Endothelial cell of umbilical vein (primary cell): ENCODE measurements around the gene SLC8A1. TPM values are rescaled to one million over a fixed set of nuclear protein-coding genes. Genes with fewer than 3 reads are reported as not detected.

Experiments used
- BruUV-seq: library from RNA; stranded (reverse); fragments of 400-500 nt; replicated peaks from 2 replicates; lab custom pipeline; 2021; lab: Mats Ljungman, UMichigan
- CTCF ChIA-PET: fragments of 300-600, 350-600 bp; sonication (Branson Sonifier 250); formaldehyde crosslinking; loops from one replicate; lab custom pipeline; 2021; ENCODE audit warnings: antibody characterized with exemption, inconsistent platforms; lab: Charles Lee
- POLR2A ChIA-PET: fragments of 300-600, 350-600 bp; sonication (Branson Sonifier 250); formaldehyde crosslinking; loops from one replicate; lab custom pipeline; 2021; ENCODE audit warnings: antibody characterized with exemption, inconsistent platforms; lab: Charles Lee
- DNase-seq: peaks from one replicate; pipeline ENCODE4 v3.0.0-alpha.2; 2011; ENCODE audit warnings: low read depth, low spot score
- FAIRE-seq: peaks from 2 replicates; lab custom pipeline; 2011; peaks lifted over from hg19 to GRCh38; lab: Jason Lieb, UNC
- H2AFZ ChIP-seq: 2 replicates; pipeline ENCODE4 v1.6.0; 2012; ENCODE audit warnings: low read depth, low read length, control low read depth, inconsistent platforms
- H3K27ac ChIP-seq: 2 replicates; pipeline ENCODE4 v1.5.1; 2011; ENCODE audit warnings: low read depth, mild to moderate bottlenecking, control low read depth, low read length, moderate library complexity; ENCODE audit not compliant: insufficient read depth
- H3K27me3 ChIP-seq, 2 experiments: 2 replicates each; pipeline versions ENCODE4 v1.6.0 to v1.6.1; 2011; ENCODE audit warnings: low read length in 2 of 2, mixed read lengths in 1 of 2; ENCODE audit not compliant: control insufficient read depth in 2 of 2, insufficient read depth in 2 of 2
- H3K36me3 ChIP-seq, 2 experiments: 2 replicates in 1 of 2; 3 replicates in 1 of 2; pipeline ENCODE4 v1.5.1; 2011; ENCODE audit warnings: low read length in 2 of 2, mild to moderate bottlenecking in 1 of 2, moderate library complexity in 1 of 2; ENCODE audit not compliant: control insufficient read depth in 2 of 2, insufficient read depth in 2 of 2; ENCODE audit errors: extremely low read depth in 1 of 2
- H3K4me1 ChIP-seq: 3 replicates; pipeline ENCODE4 v1.5.1; 2011; ENCODE audit warnings: mild to moderate bottlenecking, low read length; ENCODE audit not compliant: control insufficient read depth, insufficient read depth; ENCODE audit errors: extremely low read depth
- H3K4me2 ChIP-seq: 2 replicates; pipeline ENCODE4 v1.6.1; 2011; ENCODE audit warnings: low read length, control low read depth, mixed read lengths; ENCODE audit not compliant: insufficient read depth
- H3K4me3 ChIP-seq, 3 experiments: fragments of 200-600 bp in 1 of 3; sonication (generic), shearing (Covaris generic) in 1 of 3; replicated peaks in 1 of 3; 2 replicates each; pipeline ENCODE4 v1.5.1; 2011 to 2016; ENCODE audit warnings: control low read depth in 3 of 3, low read length in 3 of 3, mild to moderate bottlenecking in 2 of 3, inconsistent platforms in 1 of 3, low read depth in 1 of 3, moderate library complexity in 1 of 3; ENCODE audit not compliant: insufficient read depth in 1 of 3
- H3K79me2 ChIP-seq: 2 replicates; pipeline ENCODE4 v1.6.0; 2012; ENCODE audit warnings: low read length, inconsistent platforms; ENCODE audit not compliant: control insufficient read depth, insufficient read depth
- H3K9ac ChIP-seq: replicated peaks from 2 replicates; pipeline ENCODE3; 2011; ENCODE audit warnings: low read length, control low read depth; ENCODE audit not compliant: insufficient read depth; ENCODE audit errors: extremely low read depth
- H3K9me1 ChIP-seq: replicated peaks from 3 replicates; pipeline ENCODE4 v1.6.0; 2011; ENCODE audit warnings: mild to moderate bottlenecking, low read length; ENCODE audit not compliant: control insufficient read depth, insufficient read depth; ENCODE audit errors: extremely low read depth
- H3K9me3 ChIP-seq: replicated peaks from 2 replicates; pipeline ENCODE4 v1.5.1; 2012; ENCODE audit warnings: low read length, inconsistent platforms; ENCODE audit not compliant: control insufficient read depth, insufficient read depth
- H4K20me1 ChIP-seq: replicated peaks from 2 replicates; pipeline ENCODE3; 2011; ENCODE audit warnings: mild to moderate bottlenecking, low read length; ENCODE audit not compliant: control insufficient read depth, insufficient read depth; ENCODE audit errors: extremely low read depth
- CTCF ChIP-seq, 2 donors: IDR thresholded peaks; 1 replicate in 1 of 2; 2 replicates in 1 of 2; pipeline ENCODE4 v1.5.1; 2011; ENCODE audit warnings: low read length in 2 of 2, mild to moderate bottlenecking in 2 of 2, moderate library complexity in 2 of 2, control low read depth in 1 of 2, inconsistent platforms in 1 of 2, low read depth in 1 of 2; ENCODE audit not compliant: insufficient read depth in 1 of 2; ENCODE audit errors: extremely low read depth in 1 of 2
- EZH2 ChIP-seq: IDR thresholded peaks from 2 replicates; pipeline ENCODE4 v1.6.1; 2012; ENCODE audit warnings: borderline replicate concordance, low read depth, mild to moderate bottlenecking, moderate library complexity, low read length, inconsistent platforms; ENCODE audit not compliant: severe bottlenecking
- FOS ChIP-seq: IDR thresholded peaks from 2 replicates; pipeline ENCODE4 v1.6.1; 2011; ENCODE audit warnings: mild to moderate bottlenecking, low read length, moderate library complexity, borderline replicate concordance; ENCODE audit not compliant: insufficient read depth
- GATA2 ChIP-seq: IDR thresholded peaks from 2 replicates; pipeline ENCODE4 v1.7.0; 2011; ENCODE audit warnings: low read depth, mild to moderate bottlenecking, moderate library complexity, mixed read lengths, low read length; ENCODE audit not compliant: insufficient read length, insufficient read depth
- JUN ChIP-seq: IDR thresholded peaks from 2 replicates; pipeline ENCODE4 v1.6.1; 2011; ENCODE audit warnings: borderline replicate concordance, low read depth; ENCODE audit not compliant: insufficient read length, insufficient read depth
- MYC ChIP-seq: IDR thresholded peaks from one replicate; pipeline ENCODE4 v1.6.1; 2011; ENCODE audit warnings: mild to moderate bottlenecking, low read depth, low read length
- POLR2A ChIP-seq: IDR thresholded peaks from 2 replicates; pipeline ENCODE4 v1.6.1; 2012; ENCODE audit warnings: low read depth, mild to moderate bottlenecking, control low read depth, low read length
- POLR2AphosphoS5 ChIP-seq: IDR thresholded peaks from 2 replicates; pipeline ENCODE4 v1.6.1; 2012; ENCODE audit warnings: low read depth, mild to moderate bottlenecking, control low read depth, low read length, moderate library complexity; ENCODE audit not compliant: insufficient read depth
- dilution Hi-C: fragments of 300-500 bp; cut with MboI; formaldehyde crosslinking; loops from one replicate; pipeline ENCODE4 v1.15.0; 2019; ENCODE audit warnings: low sequenced_read_pairs; ENCODE audit not compliant: extremely low pct_ligation_motif_present
- intact Hi-C: fragments of 100-400 bp; cut with micrococcal nuclease; formaldehyde crosslinking; loops from one replicate; pipeline ENCODE4 v1.10.0; 2022
- polyA plus RNA-seq, 4 experiments: library from polyadenylated mRNA; depleted of rRNA in 3 of 4; stranded (reverse) in 3 of 4; unstranded in 1 of 4; fragments of >200 nt; gene quantifications; 2 replicates each; pipeline versions ENCODE4 v1.2.1 to v1.2.3, GENCODE V29; 2011 to 2012; ENCODE audit warnings: missing spikeins in 1 of 4
- total RNA-seq: library from RNA; stranded (reverse); gene quantifications from 2 replicates; pipeline ENCODE4 v1.2.3, GENCODE V29; 2021
- TF ChIP-seq, protein P1 (sequence below): IDR thresholded peaks from 2 replicates; pipeline ENCODE4 v1.6.1; 2011; ENCODE audit not compliant: insufficient read depth, insufficient read length

SLC8A1 gene
- total and polyA plus RNA-seq, 2 donors (not counting 3 experiments of a cell fraction or from before 2014, with no cell fraction given): 0.19 to 1.8 TPM

GRCh38 chr2:40457366-40457765 is 5.5 kb upstream of the SLC8A1 start:
- Histone ChIP-seq H3K9ac (no peak overlapping the region), H3K79me2 (no peaks in the 10 kb centered on the region), H2AFZ (no peak overlapping the region), H4K20me1 (no peaks in the 10 kb centered on the region), H3K4me2 (no peak overlapping the region), H3K27me3 (no peaks in the 10 kb centered on the region), H3K4me3 (no peak overlapping the region), H3K27ac (no peak overlapping the region), H3K4me1 (no peaks in the 10 kb centered on the region), H3K9me1 (no peaks in the 10 kb centered on the region), H3K9me3 (no peaks in the 10 kb centered on the region), H3K36me3 (no peaks in the 10 kb centered on the region)
- dilution Hi-C loops: no loop called here
- no peak for FAIRE-seq
- BruUV-seq: no TSS peak
- ChIA-PET CTCF (interaction anchor here (1.0 to 1.2 kb wide), 2 partner anchors 23 to 24 kb away, joined by 3 read pairs; no protein-coding TSS in a partner anchor), POLR2A (no interaction called here)
- no peak for DNase-seq
- TF ChIP-seq POLR2AphosphoS5 (no peak), FOS (no peak), JUN (no peak), POLR2A (no peak), MYC (no peak), GATA2 (no peak), EZH2 (no peak), CTCF (IDR thresholded peaks at IDR 0.05; ENCODE audit: extremely low read depth in 1 of 2, insufficient read depth in 1 of 2, low read depth in 1 of 2, low read length in 2 of 2) (no peak)
- TF ChIP-seq, protein P1, sequence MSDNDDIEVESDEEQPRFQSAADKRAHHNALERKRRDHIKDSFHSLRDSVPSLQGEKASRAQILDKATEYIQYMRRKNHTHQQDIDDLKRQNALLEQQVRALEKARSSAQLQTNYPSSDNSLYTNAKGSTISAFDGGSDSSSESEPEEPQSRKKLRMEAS: no peak
- intact Hi-C loops: loop anchor here (10.0 kb wide), 1 partner anchor 947 kb away; no protein-coding TSS in a partner anchor
